WI38 (cell line): ENCODE data around the gene CACNA1A.

ENCODE experiments used
- H3K4me3 ChIP-seq: 2 replicates; pipeline ENCODE4 v1.5.1; 2011; ENCODE audit warnings: low read depth, mild to moderate bottlenecking, control low read depth, low read length
- CTCF ChIP-seq: IDR thresholded peaks from 2 replicates; pipeline ENCODE4 v1.5.1; 2012; ENCODE audit warnings: low read depth, mild to moderate bottlenecking, control low read depth, low read length

The CACNA1A gene

GRCh38 chr19:13506471-13506820 is at the start of gene CACNA1A:
TSS of gene CACNA1A (minus strand) at chr19:13506479. CDS start at chr19:13506224, 255 bp downstream.
- peak within 1 kb of the TSS; percentile 61 for H3K4me3 ChIP-seq
- TF ChIP-seq CTCF, result no peak

- no peak overlapping the region for H3K4me3 ChIP-seq
- TF ChIP-seq CTCF, result no peak
Observed at GRCh38 chr19:13554506-13555240, 48.4 kb upstream of the CACNA1A start.

GRCh38 chr19:13553880-13554400 is 47.7 kb upstream of the CACNA1A start:
- TF ChIP-seq CTCF, result no peak
- H3K4me3 ChIP-seq, result no peak overlapping the region

- TF ChIP-seq CTCF, result no peak
- no peak overlapping the region for H3K4me3 ChIP-seq
Observed at GRCh38 chr19:13548131-13548530, 41.9 kb upstream of the CACNA1A start.

GRCh38 chr19:13547102-13547501 is 40.8 kb upstream of the CACNA1A start:
- no peak for TF ChIP-seq CTCF
- H3K4me3 ChIP-seq, result no peak overlapping the region

GRCh38 chr19:13544423-13544822 is 38.1 kb upstream of the CACNA1A start:
- H3K4me3 ChIP-seq, result no peak overlapping the region
- TF ChIP-seq CTCF, result no peak

GRCh38 chr19:13541554-13541953 is 35.3 kb upstream of the CACNA1A start:
- no peak for TF ChIP-seq CTCF
- H3K4me3 ChIP-seq, result no peak overlapping the region
